Small intestine (tissue), 4 donors: ENCODE results near the gene RPL13A. TPM values are rescaled to one million over a fixed set of nuclear protein-coding genes. Genes with fewer than 3 reads are reported as not detected.

Experiments
- polyA plus RNA-seq, 4 donors: library from polyadenylated mRNA; stranded (reverse) in 3 of 4; unstranded in 1 of 4; fragments of 200-250 nt in 3 of 4; fragments of 120-200 nt in 1 of 4; gene quantifications; one replicate each; pipeline versions ENCODE4 v1.2.1 to v1.2.3, GENCODE V29; 2013
- donor health status: healthy with polysubstance abuse.
- donor health status: Bipolar disorder and iron deficiency.
- donor health status: healthy.

RPL13A gene
- polyA plus RNA-seq, 4 donors: 2,350 to 5,026 (median 3,831) TPM

Other genes with a start within 250 kb of the RPL13A start
- 1 to 10 TPM in 1 of 4 donors, under 1 TPM in 2, not detected in 1; 0.27 to 1.4 (median 0.34) TPM for gene SLC6A16, start 162.4 kb upstream of the RPL13A start, polyA plus RNA-seq
- gene CD37, start 152.2 kb upstream of the RPL13A start, polyA plus RNA-seq: 10 to 100 TPM in 1 of 4 donors, 1 to 10 TPM in 3; 2.7 to 11.6 (median 6.9) TPM
- gene TEAD2, start 125.2 kb upstream of the RPL13A start, polyA plus RNA-seq: 10 to 100 TPM in 2 of 4 donors, 1 to 10 TPM in 2; 1.8 to 17.2 (median 8.8) TPM
- under 1 TPM in 2 of 4 donors, not detected in 2; 0.19 to 0.66 TPM for gene DKKL1, start 123.7 kb upstream of the RPL13A start, polyA plus RNA-seq
- not detected for gene KASH5, start 99.4 kb upstream of the RPL13A start, polyA plus RNA-seq
- not detected for gene PTH2, start 64.2 kb upstream of the RPL13A start, polyA plus RNA-seq
- not detected for gene GFY, start 62.2 kb upstream of the RPL13A start, polyA plus RNA-seq
- 1 to 10 TPM in 1 of 4 donors, under 1 TPM in 3; 0.09 to 1.1 (median 0.25) TPM for gene SLC17A7, start 46.1 kb upstream of the RPL13A start, polyA plus RNA-seq
- 100 to 1,000 TPM in 1 of 4 donors, 10 to 100 TPM in 3; 81.1 to 115 (median 89.6) TPM for gene PIH1D1, start 35.8 kb upstream of the RPL13A start, polyA plus RNA-seq
- 100 to 1,000 TPM in 2 of 4 donors, 10 to 100 TPM in 2; 26.3 to 130 (median 83.6) TPM for gene ALDH16A1, start 34.4 kb upstream of the RPL13A start, polyA plus RNA-seq
- gene FLT3LG, start 13.4 kb upstream of the RPL13A start, polyA plus RNA-seq: 1 to 10 TPM; 4.9 to 10.0 (median 8.2) TPM
- 1,000 to 10,000 TPM; 2,854 to 5,067 (median 4,011) TPM for gene RPS11, start 8.8 kb downstream of the RPL13A start, polyA plus RNA-seq
- 100 to 1,000 TPM; 354 to 583 (median 513) TPM for gene FCGRT, start 25.1 kb downstream of the RPL13A start, polyA plus RNA-seq
- gene RCN3, start 40.4 kb downstream of the RPL13A start, polyA plus RNA-seq: 100 to 1,000 TPM in 2 of 4 donors, 10 to 100 TPM in 2; 38.0 to 687 (median 248) TPM
- gene NOSIP, start 92.9 kb downstream of the RPL13A start, polyA plus RNA-seq: 100 to 1,000 TPM in 3 of 4 donors, 10 to 100 TPM in 1; 51.8 to 181 (median 134) TPM
- 10 to 100 TPM; 14.2 to 23.7 (median 18.0) TPM for gene PRRG2, start 93.7 kb downstream of the RPL13A start, polyA plus RNA-seq
- 10 to 100 TPM in 2 of 4 donors, 1 to 10 TPM in 2; 2.4 to 18.4 (median 8.0) TPM for gene PRR12, start 103.6 kb downstream of the RPL13A start, polyA plus RNA-seq
- 100 to 1,000 TPM in 2 of 4 donors, 10 to 100 TPM in 2; 30.6 to 105 (median 85.5) TPM for gene RRAS, start 152.5 kb downstream of the RPL13A start, polyA plus RNA-seq
- gene SCAF1, start 154.6 kb downstream of the RPL13A start, polyA plus RNA-seq: 10 to 100 TPM; 10.5 to 36.2 (median 19.8) TPM
- gene IRF3, start 178.2 kb downstream of the RPL13A start, polyA plus RNA-seq: 100 to 1,000 TPM in 2 of 4 donors, 10 to 100 TPM in 2; 92.1 to 255 (median 119) TPM
- gene BCL2L12, start 178.3 kb downstream of the RPL13A start, polyA plus RNA-seq: 10 to 100 TPM; 11.2 to 36.6 (median 17.1) TPM
- gene PRMT1, start 189.7 kb downstream of the RPL13A start, polyA plus RNA-seq: 100 to 1,000 TPM in 2 of 4 donors, 10 to 100 TPM in 2; 56.8 to 194 (median 94.7) TPM
- gene ADM5, start 202.0 kb downstream of the RPL13A start, polyA plus RNA-seq: 1 to 10 TPM in 1 of 4 donors, under 1 TPM in 2, not detected in 1; 0.27 to 2.7 (median 0.84) TPM
- 1 to 10 TPM in 2 of 4 donors, not detected in 2; 1.9 to 4.5 TPM for gene CPT1C, start 203.5 kb downstream of the RPL13A start, polyA plus RNA-seq